ENCODE results near the gene TRDN. TPM values are rescaled to one million over a fixed set of nuclear protein-coding genes. Genes with fewer than 3 reads are reported as not detected.

The TRDN gene, protein sequence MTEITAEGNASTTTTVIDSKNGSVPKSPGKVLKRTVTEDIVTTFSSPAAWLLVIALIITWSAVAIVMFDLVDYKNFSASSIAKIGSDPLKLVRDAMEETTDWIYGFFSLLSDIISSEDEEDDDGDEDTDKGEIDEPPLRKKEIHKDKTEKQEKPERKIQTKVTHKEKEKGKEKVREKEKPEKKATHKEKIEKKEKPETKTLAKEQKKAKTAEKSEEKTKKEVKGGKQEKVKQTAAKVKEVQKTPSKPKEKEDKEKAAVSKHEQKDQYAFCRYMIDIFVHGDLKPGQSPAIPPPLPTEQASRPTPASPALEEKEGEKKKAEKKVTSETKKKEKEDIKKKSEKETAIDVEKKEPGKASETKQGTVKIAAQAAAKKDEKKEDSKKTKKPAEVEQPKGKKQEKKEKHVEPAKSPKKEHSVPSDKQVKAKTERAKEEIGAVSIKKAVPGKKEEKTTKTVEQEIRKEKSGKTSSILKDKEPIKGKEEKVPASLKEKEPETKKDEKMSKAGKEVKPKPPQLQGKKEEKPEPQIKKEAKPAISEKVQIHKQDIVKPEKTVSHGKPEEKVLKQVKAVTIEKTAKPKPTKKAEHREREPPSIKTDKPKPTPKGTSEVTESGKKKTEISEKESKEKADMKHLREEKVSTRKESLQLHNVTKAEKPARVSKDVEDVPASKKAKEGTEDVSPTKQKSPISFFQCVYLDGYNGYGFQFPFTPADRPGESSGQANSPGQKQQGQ
- not detected in 2 replicates for total RNA-seq

GRCh38 chr6:123636782-123637181 lies at the start of gene TRDN:
Gene TRDN (minus strand): TSS chr6:123636950. CDS start chr6:123636775, 175 bp downstream.

Other genes starting within 250 kb of the TRDN start
- gene NKAIN2, start 166.9 kb upstream of the TRDN start, total RNA-seq: not detected in 2 replicates